ENCODE data around the gene MED27. TPM values are rescaled to one million over a fixed set of nuclear protein-coding genes. Genes with fewer than 3 reads are reported as not detected.

The MED27 gene
- total and polyA plus RNA-seq, 2 donors (not counting 1 experiment from before 2014, with no cell fraction given) = 13.4 to 44.7 TPM

DNA sequence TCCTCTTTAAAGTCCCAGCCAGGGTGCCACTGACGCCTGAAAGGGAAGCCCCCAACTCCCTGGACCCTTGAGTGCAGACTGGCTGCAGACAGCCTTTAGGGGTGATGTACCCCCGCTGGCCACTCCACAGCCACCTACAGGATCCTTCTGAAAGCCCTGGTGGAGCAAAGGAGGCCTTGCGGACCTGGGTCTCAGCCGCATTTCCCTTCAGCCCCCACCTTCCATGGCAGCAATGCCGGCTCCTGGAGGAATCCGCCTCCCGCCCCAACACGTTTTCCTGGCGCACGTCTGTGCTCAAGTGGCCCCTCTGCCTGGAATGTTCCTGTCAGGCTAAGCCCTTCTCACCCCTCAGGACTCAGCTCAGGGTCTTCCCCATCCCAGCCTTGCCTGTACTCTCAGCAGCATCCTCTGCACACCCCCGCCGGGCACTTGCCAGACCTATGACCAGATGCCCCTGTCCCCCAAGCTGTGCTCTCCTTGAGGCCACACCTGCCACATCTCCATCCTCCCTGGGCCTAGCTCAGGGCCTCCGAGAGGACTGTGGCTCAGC is 205.7 kb downstream of the MED27 start:
- TF ChIP-seq EZH2 (IDR thresholded peaks at IDR 0.05; ENCODE audit: low read length, missing control alignments) = no peak
- TF ChIP-seq, protein P1, sequence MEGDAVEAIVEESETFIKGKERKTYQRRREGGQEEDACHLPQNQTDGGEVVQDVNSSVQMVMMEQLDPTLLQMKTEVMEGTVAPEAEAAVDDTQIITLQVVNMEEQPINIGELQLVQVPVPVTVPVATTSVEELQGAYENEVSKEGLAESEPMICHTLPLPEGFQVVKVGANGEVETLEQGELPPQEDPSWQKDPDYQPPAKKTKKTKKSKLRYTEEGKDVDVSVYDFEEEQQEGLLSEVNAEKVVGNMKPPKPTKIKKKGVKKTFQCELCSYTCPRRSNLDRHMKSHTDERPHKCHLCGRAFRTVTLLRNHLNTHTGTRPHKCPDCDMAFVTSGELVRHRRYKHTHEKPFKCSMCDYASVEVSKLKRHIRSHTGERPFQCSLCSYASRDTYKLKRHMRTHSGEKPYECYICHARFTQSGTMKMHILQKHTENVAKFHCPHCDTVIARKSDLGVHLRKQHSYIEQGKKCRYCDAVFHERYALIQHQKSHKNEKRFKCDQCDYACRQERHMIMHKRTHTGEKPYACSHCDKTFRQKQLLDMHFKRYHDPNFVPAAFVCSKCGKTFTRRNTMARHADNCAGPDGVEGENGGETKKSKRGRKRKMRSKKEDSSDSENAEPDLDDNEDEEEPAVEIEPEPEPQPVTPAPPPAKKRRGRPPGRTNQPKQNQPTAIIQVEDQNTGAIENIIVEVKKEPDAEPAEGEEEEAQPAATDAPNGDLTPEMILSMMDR (conservative IDR thresholded peaks at IDR 0.05 in 1 of 2, IDR thresholded peaks at IDR 0.05 in 1 of 2; ENCODE audit: low read depth in 1 of 2, low read length in 2 of 2) = no peak
- no peaks in the 10 kb centered on the region for H3K79me2 ChIP-seq (ENCODE audit: control insufficient read depth, insufficient read depth, low read length)
- H3K4me1 ChIP-seq (ENCODE audit: control insufficient read depth, extremely low read depth, insufficient read depth, low read length) = peaks cover 3% of the 10 kb centered on the region
- H3K9me3 ChIP-seq (ENCODE audit: control insufficient read depth, insufficient read depth, low read depth, low read length) = no peaks in the 10 kb centered on the region
- no peak overlapping the region for H3K9ac ChIP-seq (ENCODE audit: insufficient read depth, low read length)
- H3K4me3 ChIP-seq (replicated peaks in 1 of 4; ENCODE audit: control extremely low read depth in 1 of 4, insufficient read depth in 1 of 4, low read depth in 3 of 4, low read length in 4 of 4) = no peak overlapping the region
- no peaks in the 10 kb centered on the region for H3K36me3 ChIP-seq (ENCODE audit: control insufficient read depth, insufficient read depth, low read length)
- DNase-seq (ENCODE audit: low read depth in 2 of 2) = no peak
- H2AFZ ChIP-seq (ENCODE audit: low read length) = no peak overlapping the region
- no peaks in the 10 kb centered on the region for H3K27me3 ChIP-seq (ENCODE audit: control insufficient read depth, insufficient read depth, low read length)
- H3K4me2 ChIP-seq (ENCODE audit: extremely low read depth, insufficient read depth, low read length) = no peak overlapping the region
- H3K27ac ChIP-seq (ENCODE audit: insufficient read depth, low read length) = no peak overlapping the region
- no peaks in the 10 kb centered on the region for H4K20me1 ChIP-seq (ENCODE audit: control insufficient read depth, extremely low read depth, insufficient read depth, low read length)

DNA sequence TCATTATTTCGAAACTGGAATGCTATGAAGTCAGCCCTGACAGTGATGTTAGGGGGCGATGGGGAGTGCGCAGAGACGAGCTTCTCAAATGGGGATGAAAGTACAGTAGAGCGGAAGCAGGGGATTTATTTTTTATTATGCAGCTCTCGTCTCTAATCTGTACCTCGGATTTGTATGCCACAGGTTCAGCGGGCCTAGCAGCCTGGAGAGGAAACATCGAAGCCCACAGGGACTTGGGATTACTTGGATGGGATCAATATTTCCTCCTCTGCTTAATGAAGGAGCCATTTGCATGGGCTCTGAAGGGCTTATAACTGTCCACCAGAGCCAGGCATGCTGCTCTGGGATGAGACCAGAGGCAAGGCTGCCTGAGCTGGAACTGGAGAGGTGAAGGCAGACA is 206.3 kb downstream of the MED27 start:
- no peaks in the 10 kb centered on the region for H3K27me3 ChIP-seq (ENCODE audit: control insufficient read depth, insufficient read depth, low read length)
- no peak overlapping the region for H3K9ac ChIP-seq (ENCODE audit: insufficient read depth, low read length)
- no peak overlapping the region for H3K4me2 ChIP-seq (ENCODE audit: extremely low read depth, insufficient read depth, low read length)
- no peak overlapping the region for H2AFZ ChIP-seq (ENCODE audit: low read length)
- no peaks in the 10 kb centered on the region for H3K36me3 ChIP-seq (ENCODE audit: control insufficient read depth, insufficient read depth, low read length)
- H3K27ac ChIP-seq (ENCODE audit: insufficient read depth, low read length) = no peak overlapping the region
- TF ChIP-seq, protein P1 (conservative IDR thresholded peaks at IDR 0.05 in 1 of 2, IDR thresholded peaks at IDR 0.05 in 1 of 2; ENCODE audit: low read depth in 1 of 2, low read length in 2 of 2) = no peak
- no peak for TF ChIP-seq EZH2 (IDR thresholded peaks at IDR 0.05; ENCODE audit: low read length, missing control alignments)
- H3K9me3 ChIP-seq (ENCODE audit: control insufficient read depth, insufficient read depth, low read depth, low read length) = no peaks in the 10 kb centered on the region
- no peak for DNase-seq (ENCODE audit: low read depth in 2 of 2)
- no peaks in the 10 kb centered on the region for H3K79me2 ChIP-seq (ENCODE audit: control insufficient read depth, insufficient read depth, low read length)
- peaks cover 3% of the 10 kb centered on the region for H3K4me1 ChIP-seq (ENCODE audit: control insufficient read depth, extremely low read depth, insufficient read depth, low read length)
- H4K20me1 ChIP-seq (ENCODE audit: control insufficient read depth, extremely low read depth, insufficient read depth, low read length) = no peaks in the 10 kb centered on the region
- no peak overlapping the region for H3K4me3 ChIP-seq (replicated peaks in 1 of 4; ENCODE audit: control extremely low read depth in 1 of 4, insufficient read depth in 1 of 4, low read depth in 3 of 4, low read length in 4 of 4)

DNA sequence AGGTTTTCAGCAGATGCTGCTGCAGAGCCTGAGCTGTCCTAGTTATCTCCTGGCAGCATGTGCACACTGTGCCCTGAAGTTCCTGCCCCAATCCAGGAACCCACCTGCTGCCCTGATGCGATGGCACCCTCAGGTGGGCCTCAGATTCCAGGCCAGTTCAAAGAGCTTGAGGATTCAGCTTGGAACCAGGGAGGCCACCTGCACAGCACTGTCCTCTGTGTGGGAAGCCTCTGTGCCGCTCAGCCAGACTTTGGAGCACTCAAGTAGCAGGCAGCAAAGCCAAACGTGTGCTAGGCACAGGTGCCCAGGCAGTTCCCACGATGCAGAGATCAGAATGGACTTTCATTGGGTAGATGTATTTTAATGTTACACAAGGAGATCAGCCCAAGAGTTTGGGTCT is 207.0 kb downstream of the MED27 start:
- DNase-seq (ENCODE audit: low read depth in 2 of 2) = no peak
- no peak overlapping the region for H3K4me3 ChIP-seq (replicated peaks in 1 of 4; ENCODE audit: control extremely low read depth in 1 of 4, insufficient read depth in 1 of 4, low read depth in 3 of 4, low read length in 4 of 4)
- no peaks in the 10 kb centered on the region for H3K27me3 ChIP-seq (ENCODE audit: control insufficient read depth, insufficient read depth, low read length)
- no peak overlapping the region for H3K4me2 ChIP-seq (ENCODE audit: extremely low read depth, insufficient read depth, low read length)
- H3K9me3 ChIP-seq (ENCODE audit: control insufficient read depth, insufficient read depth, low read depth, low read length) = no peaks in the 10 kb centered on the region
- H3K79me2 ChIP-seq (ENCODE audit: control insufficient read depth, insufficient read depth, low read length) = no peaks in the 10 kb centered on the region
- TF ChIP-seq, protein P1 (conservative IDR thresholded peaks at IDR 0.05 in 1 of 2, IDR thresholded peaks at IDR 0.05 in 1 of 2; ENCODE audit: low read depth in 1 of 2, low read length in 2 of 2) = no peak
- no peak for TF ChIP-seq EZH2 (IDR thresholded peaks at IDR 0.05; ENCODE audit: low read length, missing control alignments)
- no peak overlapping the region for H2AFZ ChIP-seq (ENCODE audit: low read length)
- no peaks in the 10 kb centered on the region for H3K36me3 ChIP-seq (ENCODE audit: control insufficient read depth, insufficient read depth, low read length)
- H3K9ac ChIP-seq (ENCODE audit: insufficient read depth, low read length) = no peak overlapping the region
- H3K4me1 ChIP-seq (ENCODE audit: control insufficient read depth, extremely low read depth, insufficient read depth, low read length) = peaks cover 3% of the 10 kb centered on the region
- H4K20me1 ChIP-seq (ENCODE audit: control insufficient read depth, extremely low read depth, insufficient read depth, low read length) = no peaks in the 10 kb centered on the region
- no peak overlapping the region for H3K27ac ChIP-seq (ENCODE audit: insufficient read depth, low read length)
